HepG2 (cell line): ENCODE measurements around the gene C21orf58. TPM values are rescaled to one million over a fixed set of nuclear protein-coding genes. Genes with fewer than 3 reads are reported as not detected.
A peak's percentile ranks its signal among the peaks of the same experiment; 100 is the strongest.

Experiments
- KLF11 ChIP-seq: IDR thresholded peaks from 2 replicates; pipeline ENCODE4 v1.6.1; 2016; ENCODE audit warnings: missing compliant biosample characterization
- LRRFIP1 ChIP-seq: sonication (generic); formaldehyde crosslinking; conservative IDR thresholded peaks from 2 replicates; pipeline ENCODE4 v1.4.0; 2020; ENCODE audit warnings: missing genetic modification reagents
- MTA3 ChIP-seq: sonication (generic); formaldehyde crosslinking; IDR thresholded peaks from 2 replicates; pipeline ENCODE4 v1.4.0; 2020; ENCODE audit warnings: missing genetic modification reagents
- PHF21A ChIP-seq: sonication (generic); formaldehyde crosslinking; IDR thresholded peaks from 2 replicates; pipeline ENCODE4 v1.5.0; 2020; ENCODE audit warnings: mild to moderate bottlenecking, missing genetic modification reagents
- REXO4 ChIP-seq: sonication (generic); formaldehyde crosslinking; IDR thresholded peaks from 2 replicates; pipeline ENCODE4 v1.8.0; 2022; ENCODE audit warnings: missing genetic modification reagents, mild to moderate bottlenecking, borderline replicate concordance
- ZC3H13 ChIP-seq: sonication (generic); formaldehyde crosslinking; IDR thresholded peaks from 2 replicates; pipeline ENCODE4 v1.8.1; 2023; ENCODE audit warnings: mild to moderate bottlenecking, missing genetic modification reagents, moderate library complexity
- polyA plus RNA-seq, 8 experiments: library from polyadenylated mRNA; depleted of rRNA in 3 of 8; stranded (reverse) in 7 of 8; unstranded in 1 of 8; fragments of >200 nt; fragmentation: Illumina TruSeq in 4 of 8; extraction: Trizol in 4 of 8; gene quantifications; 2 replicates each; pipeline versions ENCODE4 v1.2.1 to v1.2.3, GENCODE V29; 2011 to 2016; ENCODE audit warnings: low read depth in 4 of 8, missing spikeins in 1 of 8, mixed read lengths in 1 of 8; ENCODE audit not compliant: insufficient read depth in 1 of 8
- total RNA-seq, 5 experiments: library from RNA; depleted of rRNA; stranded (reverse); fragments of >200 nt; fragmentation: Illumina TruSeq; extraction: Trizol; gene quantifications; 2 replicates each; pipeline ENCODE4 v1.2.3, GENCODE V29; 2016; ENCODE audit warnings: low read depth in 1 of 5
- TF ChIP-seq, protein P1 (sequence below): sonication (generic); formaldehyde crosslinking; IDR thresholded peaks from 2 replicates; pipeline ENCODE4 v1.5.1; 2020; ENCODE audit warnings: mild to moderate bottlenecking, missing genetic modification reagents, moderate library complexity
- TF ChIP-seq, protein P2 (sequence below): sonication (generic); formaldehyde crosslinking; IDR thresholded peaks from 2 replicates; pipeline ENCODE4 v1.4.0; 2020; ENCODE audit warnings: mild to moderate bottlenecking, missing genetic modification reagents

C21orf58 gene
- total and polyA plus RNA-seq, 2 of the 13 experiments (the other 11 are each of a cell fraction or from before 2014, with no cell fraction given): 3.5 to 6.8 TPM

GRCh38 chr21:46318464-46318845 is 5.2 kb downstream of the C21orf58 start (continued):
- TF ChIP-seq, protein P1, sequence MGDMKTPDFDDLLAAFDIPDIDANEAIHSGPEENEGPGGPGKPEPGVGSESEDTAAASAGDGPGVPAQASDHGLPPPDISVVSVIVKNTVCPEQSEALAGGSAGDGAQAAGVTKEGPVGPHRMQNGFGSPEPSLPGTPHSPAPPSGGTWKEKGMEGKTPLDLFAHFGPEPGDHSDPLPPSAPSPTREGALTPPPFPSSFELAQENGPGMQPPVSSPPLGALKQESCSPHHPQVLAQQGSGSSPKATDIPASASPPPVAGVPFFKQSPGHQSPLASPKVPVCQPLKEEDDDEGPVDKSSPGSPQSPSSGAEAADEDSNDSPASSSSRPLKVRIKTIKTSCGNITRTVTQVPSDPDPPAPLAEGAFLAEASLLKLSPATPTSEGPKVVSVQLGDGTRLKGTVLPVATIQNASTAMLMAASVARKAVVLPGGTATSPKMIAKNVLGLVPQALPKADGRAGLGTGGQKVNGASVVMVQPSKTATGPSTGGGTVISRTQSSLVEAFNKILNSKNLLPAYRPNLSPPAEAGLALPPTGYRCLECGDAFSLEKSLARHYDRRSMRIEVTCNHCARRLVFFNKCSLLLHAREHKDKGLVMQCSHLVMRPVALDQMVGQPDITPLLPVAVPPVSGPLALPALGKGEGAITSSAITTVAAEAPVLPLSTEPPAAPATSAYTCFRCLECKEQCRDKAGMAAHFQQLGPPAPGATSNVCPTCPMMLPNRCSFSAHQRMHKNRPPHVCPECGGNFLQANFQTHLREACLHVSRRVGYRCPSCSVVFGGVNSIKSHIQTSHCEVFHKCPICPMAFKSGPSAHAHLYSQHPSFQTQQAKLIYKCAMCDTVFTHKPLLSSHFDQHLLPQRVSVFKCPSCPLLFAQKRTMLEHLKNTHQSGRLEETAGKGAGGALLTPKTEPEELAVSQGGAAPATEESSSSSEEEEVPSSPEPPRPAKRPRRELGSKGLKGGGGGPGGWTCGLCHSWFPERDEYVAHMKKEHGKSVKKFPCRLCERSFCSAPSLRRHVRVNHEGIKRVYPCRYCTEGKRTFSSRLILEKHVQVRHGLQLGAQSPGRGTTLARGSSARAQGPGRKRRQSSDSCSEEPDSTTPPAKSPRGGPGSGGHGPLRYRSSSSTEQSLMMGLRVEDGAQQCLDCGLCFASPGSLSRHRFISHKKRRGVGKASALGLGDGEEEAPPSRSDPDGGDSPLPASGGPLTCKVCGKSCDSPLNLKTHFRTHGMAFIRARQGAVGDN (CRISPR knock-in tag): no peak
- peak; percentile 60 for TF ChIP-seq ZC3H13
- TF ChIP-seq MTA3 (CRISPR knock-in tag): no peak
- no peak for TF ChIP-seq PHF21A (CRISPR knock-in tag)
- TF ChIP-seq KLF11: no peak
- TF ChIP-seq REXO4: no peak
- TF ChIP-seq, protein P2, sequence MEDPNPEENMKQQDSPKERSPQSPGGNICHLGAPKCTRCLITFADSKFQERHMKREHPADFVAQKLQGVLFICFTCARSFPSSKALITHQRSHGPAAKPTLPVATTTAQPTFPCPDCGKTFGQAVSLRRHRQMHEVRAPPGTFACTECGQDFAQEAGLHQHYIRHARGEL (CRISPR knock-in tag): no peak
- TF ChIP-seq LRRFIP1 (CRISPR knock-in tag): no peak
